ENCODE measurements around the gene SEM1. TPM values are rescaled to one million over a fixed set of nuclear protein-coding genes. Genes with fewer than 3 reads are reported as not detected.

SEM1 gene
- total RNA-seq, 1 experiment from 2014 or later = 71.2 TPM

DNA sequence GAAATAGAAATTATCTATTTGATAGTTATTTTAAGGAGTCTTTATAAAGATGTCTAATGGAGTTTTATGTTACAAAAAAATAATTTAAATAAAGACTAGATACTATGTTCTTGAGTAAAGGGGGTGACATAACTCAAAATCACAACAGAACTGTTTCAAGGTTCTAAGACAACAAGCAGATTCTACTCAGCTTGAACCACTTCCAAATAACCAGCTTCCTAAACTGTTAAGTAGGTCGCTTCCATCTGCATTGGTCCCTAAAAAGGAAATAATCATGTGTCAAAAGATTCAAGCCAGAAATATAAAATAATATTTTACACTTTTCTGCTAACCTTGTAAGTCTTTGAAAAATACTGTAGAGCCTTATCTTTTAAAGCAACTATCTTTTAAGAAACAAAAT is 14.1 kb downstream of the SEM1 start:
- no TSS peak for BruUV-seq (replicated peaks)
- TF ChIP-seq, protein P1, sequence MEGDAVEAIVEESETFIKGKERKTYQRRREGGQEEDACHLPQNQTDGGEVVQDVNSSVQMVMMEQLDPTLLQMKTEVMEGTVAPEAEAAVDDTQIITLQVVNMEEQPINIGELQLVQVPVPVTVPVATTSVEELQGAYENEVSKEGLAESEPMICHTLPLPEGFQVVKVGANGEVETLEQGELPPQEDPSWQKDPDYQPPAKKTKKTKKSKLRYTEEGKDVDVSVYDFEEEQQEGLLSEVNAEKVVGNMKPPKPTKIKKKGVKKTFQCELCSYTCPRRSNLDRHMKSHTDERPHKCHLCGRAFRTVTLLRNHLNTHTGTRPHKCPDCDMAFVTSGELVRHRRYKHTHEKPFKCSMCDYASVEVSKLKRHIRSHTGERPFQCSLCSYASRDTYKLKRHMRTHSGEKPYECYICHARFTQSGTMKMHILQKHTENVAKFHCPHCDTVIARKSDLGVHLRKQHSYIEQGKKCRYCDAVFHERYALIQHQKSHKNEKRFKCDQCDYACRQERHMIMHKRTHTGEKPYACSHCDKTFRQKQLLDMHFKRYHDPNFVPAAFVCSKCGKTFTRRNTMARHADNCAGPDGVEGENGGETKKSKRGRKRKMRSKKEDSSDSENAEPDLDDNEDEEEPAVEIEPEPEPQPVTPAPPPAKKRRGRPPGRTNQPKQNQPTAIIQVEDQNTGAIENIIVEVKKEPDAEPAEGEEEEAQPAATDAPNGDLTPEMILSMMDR (IDR thresholded peaks at IDR 0.05; ENCODE audit: unreplicated experiment) = no peak
- CTCF ChIA-PET = no interaction called here
- intact Hi-C loops (cut with micrococcal nuclease; ENCODE audit: unreplicated experiment) = no loop called here
- Mint-ChIP-seq H3K36me3 (ENCODE audit: insufficient read depth, unreplicated experiment) (no peaks in the 10 kb centered on the region), H3K27me3 (ENCODE audit: unreplicated experiment) (no peaks in the 10 kb centered on the region), H3K4me3 (ENCODE audit: low read depth, unreplicated experiment) (no peak overlapping the region), H3K4me1 (ENCODE audit: low read depth, unreplicated experiment) (peaks cover 22% of the 10 kb centered on the region), H3K9me3 (ENCODE audit: low read depth, unreplicated experiment) (no peaks in the 10 kb centered on the region), H3K27ac (ENCODE audit: unreplicated experiment) (no peak overlapping the region)
- no peak for DNase-seq

DNA sequence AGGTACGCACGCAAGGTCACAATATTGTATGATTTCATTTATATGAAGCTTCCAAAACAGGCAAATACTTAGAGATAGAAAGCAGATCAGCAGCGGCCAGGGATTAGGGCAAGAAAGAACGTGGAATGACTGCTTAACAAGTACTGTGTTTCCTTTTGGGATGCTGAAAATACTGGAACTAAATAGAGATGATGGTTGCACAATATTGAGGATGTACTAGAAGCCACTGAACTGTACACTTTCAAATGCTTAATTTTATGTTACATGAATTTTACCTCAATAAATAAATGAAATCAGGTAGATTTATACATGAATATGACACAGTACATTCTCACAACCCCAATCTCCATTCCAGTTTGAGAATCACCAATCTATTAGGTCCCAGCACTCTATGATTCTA is 15.6 kb downstream of the SEM1 start:
- no peaks in the 10 kb centered on the region for H3K27me3 Mint-ChIP-seq (ENCODE audit: unreplicated experiment)
- TF ChIP-seq, protein P1 (IDR thresholded peaks at IDR 0.05; ENCODE audit: unreplicated experiment) = no peak
- H3K9me3 Mint-ChIP-seq (ENCODE audit: low read depth, unreplicated experiment) = no peaks in the 10 kb centered on the region
- no TSS peak for BruUV-seq (replicated peaks)
- H3K27ac Mint-ChIP-seq (ENCODE audit: unreplicated experiment) = no peak overlapping the region
- intact Hi-C loops (cut with micrococcal nuclease; ENCODE audit: unreplicated experiment) = no loop called here
- no peak overlapping the region for H3K4me3 Mint-ChIP-seq (ENCODE audit: low read depth, unreplicated experiment)
- DNase-seq = no peak
- peaks cover 8% of the 10 kb centered on the region for H3K4me1 Mint-ChIP-seq (ENCODE audit: low read depth, unreplicated experiment)
- H3K36me3 Mint-ChIP-seq (ENCODE audit: insufficient read depth, unreplicated experiment) = no peaks in the 10 kb centered on the region
- CTCF ChIA-PET = no interaction called here

DNA sequence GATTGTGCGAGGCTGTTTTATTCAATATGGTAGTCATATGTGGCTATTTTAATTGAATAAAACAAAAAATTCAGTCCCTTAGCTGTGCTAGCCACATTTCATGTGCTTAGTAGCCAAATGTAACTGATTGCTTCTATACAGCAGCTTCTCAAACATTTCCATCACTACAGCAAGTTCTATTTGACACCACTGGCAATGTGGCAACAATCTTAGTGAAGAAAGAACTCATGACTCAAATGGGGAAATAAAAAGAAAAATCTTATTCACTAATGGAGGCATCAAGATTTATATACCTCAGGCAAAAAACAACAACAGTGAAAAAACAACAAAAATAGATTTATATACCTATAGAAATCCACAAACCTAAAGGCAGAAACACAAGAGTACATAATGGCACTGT is 17.9 kb downstream of the SEM1 start:
- CTCF ChIA-PET = no interaction called here
- Mint-ChIP-seq H3K27ac (ENCODE audit: unreplicated experiment) (no peak overlapping the region), H3K4me1 (ENCODE audit: low read depth, unreplicated experiment) (no peaks in the 10 kb centered on the region), H3K27me3 (ENCODE audit: unreplicated experiment) (no peaks in the 10 kb centered on the region), H3K36me3 (ENCODE audit: insufficient read depth, unreplicated experiment) (no peaks in the 10 kb centered on the region), H3K9me3 (ENCODE audit: low read depth, unreplicated experiment) (no peaks in the 10 kb centered on the region), H3K4me3 (ENCODE audit: low read depth, unreplicated experiment) (no peak overlapping the region)
- intact Hi-C loops (cut with micrococcal nuclease; ENCODE audit: unreplicated experiment) = no loop called here
- TF ChIP-seq, protein P1 (IDR thresholded peaks at IDR 0.05; ENCODE audit: unreplicated experiment) = no peak
- DNase-seq = no peak
- BruUV-seq (replicated peaks) = no TSS peak

DNA sequence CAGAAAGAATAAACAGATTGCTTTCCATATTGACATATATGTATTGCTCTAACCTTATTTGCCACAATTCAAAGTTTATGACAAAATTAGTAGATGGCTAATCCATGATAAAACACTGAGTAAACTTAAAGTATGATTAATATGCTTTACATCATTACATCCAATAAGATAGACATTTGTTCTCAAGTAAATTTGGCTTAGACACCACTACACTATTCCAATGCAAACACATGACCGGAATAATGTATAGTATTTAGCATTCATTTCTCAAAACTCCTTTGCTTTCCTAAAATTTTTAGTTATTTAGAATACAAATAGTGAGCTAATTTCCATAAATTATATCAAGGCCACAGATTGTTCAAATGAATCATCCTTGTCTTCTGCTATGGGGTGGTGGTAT is 20.2 kb downstream of the SEM1 start:
- Mint-ChIP-seq H3K27me3 (ENCODE audit: unreplicated experiment) (no peaks in the 10 kb centered on the region), H3K4me1 (ENCODE audit: low read depth, unreplicated experiment) (no peaks in the 10 kb centered on the region), H3K9me3 (ENCODE audit: low read depth, unreplicated experiment) (peaks cover 2% of the 10 kb centered on the region), H3K36me3 (ENCODE audit: insufficient read depth, unreplicated experiment) (no peaks in the 10 kb centered on the region), H3K4me3 (ENCODE audit: low read depth, unreplicated experiment) (no peak overlapping the region), H3K27ac (ENCODE audit: unreplicated experiment) (no peak overlapping the region)
- no TSS peak for BruUV-seq (replicated peaks)
- intact Hi-C loops (cut with micrococcal nuclease; ENCODE audit: unreplicated experiment) = no loop called here
- TF ChIP-seq, protein P1 (IDR thresholded peaks at IDR 0.05; ENCODE audit: unreplicated experiment) = no peak
- DNase-seq = no peak
- CTCF ChIA-PET = no interaction called here

DNA sequence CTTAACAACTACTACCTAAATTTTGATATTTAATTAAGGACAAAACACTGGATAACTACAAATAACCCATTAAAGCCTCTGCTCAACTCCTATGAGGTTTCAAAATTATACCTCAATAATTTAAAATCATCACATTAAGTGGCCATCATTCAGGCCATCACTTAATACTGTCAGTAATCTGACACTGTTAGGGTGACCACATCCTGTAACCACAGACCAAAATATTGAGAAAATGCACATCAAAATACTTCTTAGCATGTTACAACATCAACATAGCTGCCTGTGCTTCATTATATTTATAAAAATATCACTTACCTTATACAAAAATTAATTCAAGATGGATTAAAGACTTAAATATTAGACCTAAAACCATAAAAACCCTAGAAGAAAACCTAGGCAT is 23.3 kb downstream of the SEM1 start:
- no peaks in the 10 kb centered on the region for H3K36me3 Mint-ChIP-seq (ENCODE audit: insufficient read depth, unreplicated experiment)
- CTCF ChIA-PET = no interaction called here

More for the DNA sequence above, 23.3 kb downstream of the SEM1 start:
- TF ChIP-seq, protein P1 (IDR thresholded peaks at IDR 0.05; ENCODE audit: unreplicated experiment) = no peak
- Mint-ChIP-seq H3K27ac (ENCODE audit: unreplicated experiment) (no peak overlapping the region), H3K4me1 (ENCODE audit: low read depth, unreplicated experiment) (no peaks in the 10 kb centered on the region), H3K4me3 (ENCODE audit: low read depth, unreplicated experiment) (no peak overlapping the region), H3K9me3 (ENCODE audit: low read depth, unreplicated experiment) (peaks cover 5% of the 10 kb centered on the region), H3K27me3 (ENCODE audit: unreplicated experiment) (no peaks in the 10 kb centered on the region)
- intact Hi-C loops (cut with micrococcal nuclease; ENCODE audit: unreplicated experiment) = no loop called here
- BruUV-seq (replicated peaks) = no TSS peak
- DNase-seq = no peak
